KMS-11 (cell line): ENCODE data around the gene NANOS2.
"Not testable (repeated sequence)": the region's sequence is repeated elsewhere in the genome, so short reads cannot be mapped to it uniquely, and the experiment has no call there.

ENCODE experiments used
- H2AFZ ChIP-seq: fragments of 200-600 bp; sonication (generic); 2 replicates; pipeline ENCODE4 v1.6.1; 2016; ENCODE audit warnings: antibody characterized with exemption, mixed run types, low read depth
- H3K27ac ChIP-seq: fragments of 200-600 bp; sonication (generic); 2 replicates; pipeline ENCODE4 v1.6.1; 2016; ENCODE audit warnings: mild to moderate bottlenecking, mixed run types
- H3K27me3 ChIP-seq: fragments of 200-600 bp; sonication (generic); 2 replicates; pipeline ENCODE4 v1.6.1; 2017; ENCODE audit warnings: mild to moderate bottlenecking, low read depth, mixed run types, moderate library complexity; ENCODE audit not compliant: insufficient read depth
- H3K36me3 ChIP-seq: fragments of 200-600 bp; sonication (generic); 2 replicates; pipeline ENCODE4 v1.6.1; 2017; ENCODE audit warnings: mild to moderate bottlenecking, mixed run types; ENCODE audit not compliant: insufficient read depth
- H3K4me1 ChIP-seq: fragments of 200-600 bp; sonication (generic); 2 replicates; pipeline ENCODE4 v1.6.1; 2016; ENCODE audit warnings: mild to moderate bottlenecking, low read depth, mixed run types; ENCODE audit not compliant: poor library complexity, severe bottlenecking
- H3K4me2 ChIP-seq: fragments of 200-600 bp; sonication (generic); 2 replicates; pipeline ENCODE4 v1.7.0; 2016; ENCODE audit warnings: mild to moderate bottlenecking, mixed run types
- H3K4me3 ChIP-seq: fragments of 200-600 bp; sonication (generic); IDR thresholded peaks from 2 replicates; pipeline ENCODE4 v1.6.1; 2017; ENCODE audit warnings: low read depth, low read length, mixed read lengths; ENCODE audit not compliant: insufficient read depth
- H3K79me2 ChIP-seq: fragments of 200-600 bp; sonication (generic); 2 replicates; pipeline ENCODE4 v1.6.1; 2016; ENCODE audit warnings: low read depth, mixed run types; ENCODE audit not compliant: insufficient read depth
- H3K9ac ChIP-seq: fragments of 200-600 bp; sonication (generic); 2 replicates; pipeline ENCODE4 v1.6.1; 2016; ENCODE audit warnings: mild to moderate bottlenecking, mixed run types
- H4K20me1 ChIP-seq: fragments of 200-600 bp; sonication (generic); 2 replicates; pipeline ENCODE4 v1.6.1; 2016; ENCODE audit warnings: mild to moderate bottlenecking, mixed run types; ENCODE audit not compliant: insufficient read depth
- TF ChIP-seq, protein P1 (sequence below): fragments of 200-600 bp; sonication (generic); conservative IDR thresholded peaks from 2 replicates; pipeline ENCODE4 v1.6.1; 2017; ENCODE audit warnings: low read depth, mild to moderate bottlenecking, antibody characterized with exemption, low read length, moderate library complexity, mixed read lengths

The NANOS2 gene

GRCh38 chr19:45899253-45899652 is 15.3 kb downstream of the NANOS2 start:
- H3K4me1 ChIP-seq = peaks cover 16% of the 10 kb centered on the region
- H3K4me2 ChIP-seq = no peak overlapping the region
- H3K27ac ChIP-seq = no peak overlapping the region
- H4K20me1 ChIP-seq = no peaks in the 10 kb centered on the region
- H3K36me3 ChIP-seq = no peaks in the 10 kb centered on the region
- no peaks in the 10 kb centered on the region for H3K27me3 ChIP-seq
- H2AFZ ChIP-seq = no peak overlapping the region
- H3K4me3 ChIP-seq = no peak overlapping the region
- TF ChIP-seq, protein P1, sequence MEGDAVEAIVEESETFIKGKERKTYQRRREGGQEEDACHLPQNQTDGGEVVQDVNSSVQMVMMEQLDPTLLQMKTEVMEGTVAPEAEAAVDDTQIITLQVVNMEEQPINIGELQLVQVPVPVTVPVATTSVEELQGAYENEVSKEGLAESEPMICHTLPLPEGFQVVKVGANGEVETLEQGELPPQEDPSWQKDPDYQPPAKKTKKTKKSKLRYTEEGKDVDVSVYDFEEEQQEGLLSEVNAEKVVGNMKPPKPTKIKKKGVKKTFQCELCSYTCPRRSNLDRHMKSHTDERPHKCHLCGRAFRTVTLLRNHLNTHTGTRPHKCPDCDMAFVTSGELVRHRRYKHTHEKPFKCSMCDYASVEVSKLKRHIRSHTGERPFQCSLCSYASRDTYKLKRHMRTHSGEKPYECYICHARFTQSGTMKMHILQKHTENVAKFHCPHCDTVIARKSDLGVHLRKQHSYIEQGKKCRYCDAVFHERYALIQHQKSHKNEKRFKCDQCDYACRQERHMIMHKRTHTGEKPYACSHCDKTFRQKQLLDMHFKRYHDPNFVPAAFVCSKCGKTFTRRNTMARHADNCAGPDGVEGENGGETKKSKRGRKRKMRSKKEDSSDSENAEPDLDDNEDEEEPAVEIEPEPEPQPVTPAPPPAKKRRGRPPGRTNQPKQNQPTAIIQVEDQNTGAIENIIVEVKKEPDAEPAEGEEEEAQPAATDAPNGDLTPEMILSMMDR = no peak
- H3K79me2 ChIP-seq = no peaks in the 10 kb centered on the region
- no peak overlapping the region for H3K9ac ChIP-seq

DNA sequence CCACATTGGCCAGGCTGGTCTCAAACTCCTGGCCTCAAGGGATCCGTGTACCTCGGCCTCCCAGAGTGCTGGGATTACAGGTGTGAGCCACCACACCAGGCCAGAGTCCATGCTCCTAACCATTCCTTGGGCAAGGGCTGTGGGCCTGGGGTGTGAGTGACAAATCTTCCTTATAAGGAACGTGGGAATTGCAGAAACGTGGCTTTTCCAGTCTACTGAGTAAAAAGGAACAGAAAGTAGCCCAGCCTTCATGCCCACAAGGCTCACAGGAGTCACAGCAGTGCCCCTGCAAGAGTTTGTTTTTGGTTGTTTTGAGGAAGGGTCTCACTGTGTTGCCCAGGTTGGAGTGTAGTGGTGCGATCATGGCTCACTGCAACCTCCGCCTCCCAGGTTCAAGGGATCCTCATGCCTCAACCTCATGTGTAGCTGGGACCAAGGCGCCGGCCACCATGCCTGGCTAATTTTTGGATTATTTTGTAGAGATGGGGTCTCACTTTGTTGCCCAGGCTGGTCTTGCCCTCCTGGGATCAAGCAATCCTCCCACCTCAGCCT is 17.2 kb downstream of the NANOS2 start:
- H3K4me3 ChIP-seq = no peak overlapping the region
- no peaks in the 10 kb centered on the region for H3K27me3 ChIP-seq
- no peaks in the 10 kb centered on the region for H3K79me2 ChIP-seq
- H3K36me3 ChIP-seq = no peaks in the 10 kb centered on the region
- H2AFZ ChIP-seq = no peak overlapping the region
- no peak overlapping the region for H3K27ac ChIP-seq
- peaks cover 22% of the 10 kb centered on the region for H3K4me1 ChIP-seq
- no peak overlapping the region for H3K4me2 ChIP-seq
- TF ChIP-seq, protein P1 = no peak
- no peaks in the 10 kb centered on the region for H4K20me1 ChIP-seq
- no peak overlapping the region for H3K9ac ChIP-seq

DNA sequence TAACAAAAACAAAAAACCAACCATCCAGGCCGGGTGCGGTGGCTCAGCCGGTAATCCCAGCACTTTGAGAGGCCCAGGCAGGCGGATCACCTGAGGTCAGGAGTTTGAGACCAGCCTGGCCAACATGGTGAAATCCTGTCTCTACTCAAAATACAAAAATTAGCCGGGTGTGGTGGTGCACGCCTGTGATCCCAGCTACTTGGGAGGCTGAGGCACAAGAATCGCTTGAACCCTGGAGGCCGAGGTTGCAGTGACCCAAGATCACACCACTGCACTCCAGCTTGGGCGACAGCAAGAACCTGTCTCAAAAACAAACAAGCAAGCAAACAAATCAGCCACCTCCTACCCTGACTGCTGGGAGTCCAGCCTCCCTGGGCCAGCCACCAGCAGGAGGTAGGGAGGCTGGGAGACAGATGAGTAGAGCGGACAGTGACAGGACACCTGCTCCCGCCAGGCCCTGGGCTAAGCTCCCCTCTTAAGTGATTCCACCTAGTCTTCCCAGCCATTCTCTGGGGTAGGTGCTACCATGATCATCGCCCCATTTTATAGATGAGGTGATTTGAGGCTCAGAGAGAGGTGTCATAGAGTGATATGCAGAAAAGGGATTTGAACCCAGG is 18.5 kb downstream of the NANOS2 start:
- not testable (repeated sequence) for H3K4me3 ChIP-seq, H2AFZ ChIP-seq, H3K9ac ChIP-seq, H3K36me3 ChIP-seq, H3K4me2 ChIP-seq, H3K27me3 ChIP-seq, H3K27ac ChIP-seq, H3K79me2 ChIP-seq, H4K20me1 ChIP-seq
- H3K4me1 ChIP-seq = peaks cover 18% of the 10 kb centered on the region

GRCh38 chr19:45895519-45895972 is 19.0 kb downstream of the NANOS2 start:
- Histone ChIP-seq H3K4me2 (no peak overlapping the region), H3K4me1 (peaks cover 12% of the 10 kb centered on the region), H4K20me1 (no peaks in the 10 kb centered on the region), H2AFZ (no peak overlapping the region), H3K27ac (no peak overlapping the region), H3K79me2 (no peaks in the 10 kb centered on the region), H3K27me3 (no peaks in the 10 kb centered on the region), H3K4me3 (no peak overlapping the region), H3K36me3 (no peaks in the 10 kb centered on the region), H3K9ac (no peak overlapping the region)
- TF ChIP-seq, protein P1 = no peak

- Histone ChIP-seq H3K4me3 (no peak overlapping the region), H3K27ac (no peak overlapping the region), H3K36me3 (no peaks in the 10 kb centered on the region), H3K9ac (no peak overlapping the region), H3K4me2 (no peak overlapping the region), H4K20me1 (no peaks in the 10 kb centered on the region), H3K27me3 (no peaks in the 10 kb centered on the region), H3K4me1 (peaks cover 11% of the 10 kb centered on the region), H3K79me2 (no peaks in the 10 kb centered on the region), H2AFZ (no peak overlapping the region)
- TF ChIP-seq, protein P1 = no peak
Measured at GRCh38 chr19:45890877-45891276, 23.7 kb downstream of the NANOS2 start.
